AG09319 (cell line): ENCODE data around the gene CUBN.
A peak's percentile ranks its signal among the peaks of the same experiment; 100 is the strongest.

Source experiments
- DNase-seq: peaks from one replicate; pipeline ENCODE4 v3.0.0-alpha.2; 2010; ENCODE audit warnings: low read depth; ENCODE audit errors: extremely low read depth
- TF ChIP-seq, protein P1 (sequence below): IDR thresholded peaks from 2 replicates; pipeline ENCODE4 v1.5.1; 2011; ENCODE audit warnings: low read depth, mild to moderate bottlenecking, inconsistent platforms, low read length, moderate library complexity

The CUBN gene

GRCh38 chr10:16904049-16904448 is 225.6 kb downstream of the CUBN start:
- no peak for DNase-seq
- TF ChIP-seq, protein P1, sequence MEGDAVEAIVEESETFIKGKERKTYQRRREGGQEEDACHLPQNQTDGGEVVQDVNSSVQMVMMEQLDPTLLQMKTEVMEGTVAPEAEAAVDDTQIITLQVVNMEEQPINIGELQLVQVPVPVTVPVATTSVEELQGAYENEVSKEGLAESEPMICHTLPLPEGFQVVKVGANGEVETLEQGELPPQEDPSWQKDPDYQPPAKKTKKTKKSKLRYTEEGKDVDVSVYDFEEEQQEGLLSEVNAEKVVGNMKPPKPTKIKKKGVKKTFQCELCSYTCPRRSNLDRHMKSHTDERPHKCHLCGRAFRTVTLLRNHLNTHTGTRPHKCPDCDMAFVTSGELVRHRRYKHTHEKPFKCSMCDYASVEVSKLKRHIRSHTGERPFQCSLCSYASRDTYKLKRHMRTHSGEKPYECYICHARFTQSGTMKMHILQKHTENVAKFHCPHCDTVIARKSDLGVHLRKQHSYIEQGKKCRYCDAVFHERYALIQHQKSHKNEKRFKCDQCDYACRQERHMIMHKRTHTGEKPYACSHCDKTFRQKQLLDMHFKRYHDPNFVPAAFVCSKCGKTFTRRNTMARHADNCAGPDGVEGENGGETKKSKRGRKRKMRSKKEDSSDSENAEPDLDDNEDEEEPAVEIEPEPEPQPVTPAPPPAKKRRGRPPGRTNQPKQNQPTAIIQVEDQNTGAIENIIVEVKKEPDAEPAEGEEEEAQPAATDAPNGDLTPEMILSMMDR, result no peak

- TF ChIP-seq, protein P1, result no peak
- no peak for DNase-seq
These were observed 227.0 kb downstream of the CUBN start for GRCh38 chr10:16902606-16903005.

DNA sequence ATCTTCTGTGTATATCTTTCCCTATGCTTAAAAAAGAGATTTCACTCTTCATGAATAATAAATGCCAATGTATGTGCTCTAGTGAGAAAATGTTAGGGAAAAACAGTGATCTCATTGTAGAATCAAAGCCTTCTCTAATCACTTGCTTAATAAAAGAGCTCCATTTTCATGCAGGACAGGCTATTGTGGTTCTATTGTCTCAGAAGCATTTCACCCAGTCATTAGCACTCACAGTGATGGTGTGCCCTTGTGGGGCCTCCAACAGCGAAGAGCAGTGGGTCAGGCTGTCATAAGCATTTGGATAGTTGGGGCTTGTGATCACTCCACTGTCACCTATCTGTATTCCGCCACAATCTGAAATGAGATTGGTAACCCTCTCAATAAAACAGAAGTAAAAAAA is 228.5 kb downstream of the CUBN start:
- DNase-seq, result no peak
- TF ChIP-seq, protein P1, result no peak

- no peak for DNase-seq
- TF ChIP-seq, protein P1, result no peak
These were observed 232.6 kb downstream of the CUBN start for GRCh38 chr10:16896993-16897392.

GRCh38 chr10:16894821-16895220 is 234.8 kb downstream of the CUBN start:
- DNase-seq, result no peak

GRCh38 chr10:16893664-16894063 is 235.9 kb downstream of the CUBN start:
- TF ChIP-seq, protein P1, result no peak
- DNase-seq, result no peak

More at GRCh38 chr10:16894821-16895220, 234.8 kb downstream of the CUBN start:
- TF ChIP-seq, protein P1, result no peak

DNA sequence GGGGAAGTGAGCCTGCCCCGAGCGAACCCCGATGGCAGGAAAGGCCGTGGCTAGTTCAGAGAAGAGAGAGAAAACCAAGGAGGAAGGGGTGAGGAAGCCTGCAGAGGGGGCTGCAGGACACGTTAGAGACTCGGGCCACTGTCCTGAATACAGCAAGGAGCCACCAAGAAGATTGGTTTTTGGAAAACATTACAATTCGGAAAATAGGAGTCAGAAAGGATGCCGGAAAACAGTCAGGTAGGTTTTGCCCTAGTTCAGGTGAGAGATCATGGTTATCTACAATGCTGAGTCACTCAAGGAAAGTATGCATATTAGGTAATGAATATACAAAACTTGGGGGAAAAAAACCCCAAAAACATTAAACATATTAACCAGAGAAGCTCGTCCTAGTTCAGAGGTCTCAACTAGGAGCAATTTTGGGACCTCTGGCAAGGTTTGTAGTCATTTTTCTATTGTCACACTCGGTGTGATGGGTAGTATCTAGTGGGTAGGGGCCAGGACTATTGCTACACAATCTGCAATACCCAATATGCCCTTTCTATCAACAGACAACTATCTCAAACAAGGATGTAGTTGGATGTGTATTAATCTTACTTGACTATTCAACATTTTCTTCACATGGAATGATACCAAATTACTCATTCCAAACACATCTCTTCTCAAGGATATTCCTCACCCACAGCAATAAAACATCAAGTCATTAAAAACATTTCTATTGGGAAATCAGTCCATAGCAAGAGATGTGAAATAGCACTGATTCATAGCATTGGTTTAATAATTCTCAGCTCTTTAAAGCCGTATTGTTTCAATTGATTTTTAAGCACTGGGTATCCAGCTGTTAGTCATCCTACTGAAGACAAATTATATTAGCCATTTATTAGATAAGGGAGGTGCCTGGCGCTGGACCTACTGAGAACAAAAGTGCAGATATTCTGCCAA is 238.0 kb downstream of the CUBN start:
- TF ChIP-seq, protein P1, result peak; percentile 42
- peak; percentile 32 for DNase-seq
